BE2C (cell line): ENCODE results near the gene CSRNP3.

Source experiments
- DNase-seq: peaks from one replicate; pipeline ENCODE4 v3.0.0-alpha.2; 2020
- H3K27me3 ChIP-seq: fragments of 250-450 bp; sonication (Bioruptor Pico); 2 replicates; pipeline ENCODE4 v1.5.1; 2020; ENCODE audit warnings: mild to moderate bottlenecking
- H3K36me3 ChIP-seq: fragments of 250-450 bp; sonication (Bioruptor Pico); 2 replicates; pipeline ENCODE4 v1.5.1; 2020; ENCODE audit warnings: mild to moderate bottlenecking
- H3K4me1 ChIP-seq: fragments of 250-450 bp; sonication (Bioruptor Pico); 2 replicates; pipeline ENCODE4 v1.5.1; 2020
- H3K4me3 ChIP-seq: 2 replicates; pipeline ENCODE4 v1.5.1; 2011; ENCODE audit warnings: low read depth, low read length
- H3K9me3 ChIP-seq: fragments of 250-450 bp; sonication (Bioruptor Pico); 2 replicates; pipeline ENCODE4 v1.5.1; 2020
- TF ChIP-seq, protein P1 (sequence below): IDR thresholded peaks from 2 replicates; pipeline ENCODE4 v1.5.1; 2012; ENCODE audit warnings: mild to moderate bottlenecking, low read depth, low read length

CSRNP3 gene

GRCh38 chr2:165513479-165513878, 44.0 kb downstream of the CSRNP3 start:
- Histone ChIP-seq H3K27me3 (no peaks in the 10 kb centered on the region), H3K36me3 (no peaks in the 10 kb centered on the region), H3K4me3 (no peak overlapping the region), H3K4me1 (no peaks in the 10 kb centered on the region), H3K9me3 (no peaks in the 10 kb centered on the region)
- no peak for DNase-seq
- TF ChIP-seq, protein P1, sequence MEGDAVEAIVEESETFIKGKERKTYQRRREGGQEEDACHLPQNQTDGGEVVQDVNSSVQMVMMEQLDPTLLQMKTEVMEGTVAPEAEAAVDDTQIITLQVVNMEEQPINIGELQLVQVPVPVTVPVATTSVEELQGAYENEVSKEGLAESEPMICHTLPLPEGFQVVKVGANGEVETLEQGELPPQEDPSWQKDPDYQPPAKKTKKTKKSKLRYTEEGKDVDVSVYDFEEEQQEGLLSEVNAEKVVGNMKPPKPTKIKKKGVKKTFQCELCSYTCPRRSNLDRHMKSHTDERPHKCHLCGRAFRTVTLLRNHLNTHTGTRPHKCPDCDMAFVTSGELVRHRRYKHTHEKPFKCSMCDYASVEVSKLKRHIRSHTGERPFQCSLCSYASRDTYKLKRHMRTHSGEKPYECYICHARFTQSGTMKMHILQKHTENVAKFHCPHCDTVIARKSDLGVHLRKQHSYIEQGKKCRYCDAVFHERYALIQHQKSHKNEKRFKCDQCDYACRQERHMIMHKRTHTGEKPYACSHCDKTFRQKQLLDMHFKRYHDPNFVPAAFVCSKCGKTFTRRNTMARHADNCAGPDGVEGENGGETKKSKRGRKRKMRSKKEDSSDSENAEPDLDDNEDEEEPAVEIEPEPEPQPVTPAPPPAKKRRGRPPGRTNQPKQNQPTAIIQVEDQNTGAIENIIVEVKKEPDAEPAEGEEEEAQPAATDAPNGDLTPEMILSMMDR, result no peak

GRCh38 chr2:165518611-165519010, 49.1 kb downstream of the CSRNP3 start:
- Histone ChIP-seq H3K4me3 (no peak overlapping the region), H3K27me3 (no peaks in the 10 kb centered on the region), H3K4me1 (no peaks in the 10 kb centered on the region), H3K9me3 (no peaks in the 10 kb centered on the region), H3K36me3 (no peaks in the 10 kb centered on the region)
- no peak for DNase-seq
- TF ChIP-seq, protein P1, result no peak

- TF ChIP-seq, protein P1, result no peak
- Histone ChIP-seq H3K36me3 (no peaks in the 10 kb centered on the region), H3K4me1 (no peaks in the 10 kb centered on the region), H3K4me3 (no peak overlapping the region), H3K27me3 (no peaks in the 10 kb centered on the region), H3K9me3 (no peaks in the 10 kb centered on the region)
- no peak for DNase-seq
Observed at GRCh38 chr2:165522719-165523118, 53.2 kb downstream of the CSRNP3 start.

GRCh38 chr2:165524720-165525119, 55.2 kb downstream of the CSRNP3 start:
- TF ChIP-seq, protein P1, result no peak
- Histone ChIP-seq H3K9me3 (no peaks in the 10 kb centered on the region), H3K4me1 (no peaks in the 10 kb centered on the region), H3K4me3 (no peak overlapping the region), H3K27me3 (no peaks in the 10 kb centered on the region), H3K36me3 (no peaks in the 10 kb centered on the region)
- DNase-seq, result no peak

GRCh38 chr2:165528691-165529090, 59.2 kb downstream of the CSRNP3 start:
- no peaks in the 10 kb centered on the region for H3K36me3 ChIP-seq
- no peaks in the 10 kb centered on the region for H3K4me1 ChIP-seq
- no peak for DNase-seq
- no peaks in the 10 kb centered on the region for H3K27me3 ChIP-seq
- no peaks in the 10 kb centered on the region for H3K9me3 ChIP-seq
- no peak overlapping the region for H3K4me3 ChIP-seq
- TF ChIP-seq, protein P1, result no peak

- no peaks in the 10 kb centered on the region for H3K36me3 ChIP-seq
- H3K4me3 ChIP-seq, result no peak overlapping the region
- no peaks in the 10 kb centered on the region for H3K9me3 ChIP-seq
- TF ChIP-seq, protein P1, result no peak
- no peak for DNase-seq
- H3K4me1 ChIP-seq, result no peaks in the 10 kb centered on the region
- no peaks in the 10 kb centered on the region for H3K27me3 ChIP-seq
Observed at GRCh38 chr2:165529130-165529529, 59.6 kb downstream of the CSRNP3 start.
